GM15510 (cell line): ENCODE data around the gene FBXO3.

Source experiments
- POLR2A ChIP-seq: IDR thresholded peaks from 3 replicates; pipeline ENCODE4 v1.6.1; 2011; ENCODE audit warnings: borderline replicate concordance; ENCODE audit not compliant: insufficient read length; ENCODE audit errors: extremely low read depth

Gene FBXO3

GRCh38 chr11:33775467-33775807 is 1.1 kb upstream of the FBXO3 start:
- TF ChIP-seq POLR2A: no peak

GRCh38 chr11:33774736-33775466 is 581 bp upstream of the FBXO3 start:
- no peak for TF ChIP-seq POLR2A

GRCh38 chr11:33773404-33773986 is 825 bp downstream of the FBXO3 start:
- TF ChIP-seq POLR2A: no peak

GRCh38 chr11:33772870-33773269 is 1.4 kb downstream of the FBXO3 start:
- no peak for TF ChIP-seq POLR2A

- TF ChIP-seq POLR2A: no peak
Observed at GRCh38 chr11:33772300-33772699, 2.0 kb downstream of the FBXO3 start.

- no peak for TF ChIP-seq POLR2A
Observed at GRCh38 chr11:33770236-33770635, 4.1 kb downstream of the FBXO3 start.

- no peak for TF ChIP-seq POLR2A
Observed at GRCh38 chr11:33769542-33769941, 4.8 kb downstream of the FBXO3 start.

- no peak for TF ChIP-seq POLR2A
Observed at GRCh38 chr11:33767624-33768023, 6.7 kb downstream of the FBXO3 start.

- no peak for TF ChIP-seq POLR2A
Observed at GRCh38 chr11:33766085-33766484, 8.2 kb downstream of the FBXO3 start.

GRCh38 chr11:33761471-33761870 is 12.8 kb downstream of the FBXO3 start:
- TF ChIP-seq POLR2A: no peak

GRCh38 chr11:33753304-33753967 is 20.9 kb downstream of the FBXO3 start:
- TF ChIP-seq POLR2A: no peak

GRCh38 chr11:33751878-33752277 is 22.4 kb downstream of the FBXO3 start:
- no peak for TF ChIP-seq POLR2A

GRCh38 chr11:33747979-33748378 is 26.3 kb downstream of the FBXO3 start:
- no peak for TF ChIP-seq POLR2A

- no peak for TF ChIP-seq POLR2A
Observed at GRCh38 chr11:33743291-33743690, 31.0 kb downstream of the FBXO3 start.

GRCh38 chr11:33742249-33742851 is 32.0 kb downstream of the FBXO3 start:
- TF ChIP-seq POLR2A: no peak
